GM23248 (cell line): Measurements from ENCODE around the gene WDR13. TPM values are rescaled to one million over a fixed set of nuclear protein-coding genes. Genes with fewer than 3 reads are reported as not detected.

Source experiments
- polyA plus RNA-seq: library from polyadenylated mRNA; unstranded; fragments of >200 nt; fragmentation: Nextera tagmentation; extraction: Ambion mirVana; gene quantifications from 2 replicates; pipeline ENCODE4 v1.2.1, GENCODE V29; 2016
- small RNA-seq: library from RNA; depleted of rRNA; stranded (forward); fragments of <200 nt; gene quantifications from one replicate; pipeline ENCODE3, GENCODE V24; 2014; ENCODE audit warnings: low read depth, low replicate concordance
- total RNA-seq: library from RNA; depleted of rRNA; stranded (reverse); fragments of >200 nt; shearing (Covaris generic); gene quantifications from 2 replicates; pipeline ENCODE4 v1.2.3, GENCODE V29; 2014; rRNA removed

Gene WDR13
- total and polyA plus RNA-seq, 2 experiments from 2014 or later = 89.7 to 120 TPM

Small RNAs within 50 kb of the gene (small RNA-seq; reads per million reads assigned to genes)
- not detected for gene MRPL32P1

Other genes starting within 250 kb of the WDR13 start
- gene SSX3, start 240.8 kb upstream of the WDR13 start, total RNA-seq = not detected in 2 replicates
- gene SSX3, start 240.8 kb upstream of the WDR13 start, polyA plus RNA-seq = not detected in 2 replicates
- not detected in 2 replicates for gene SSX4, start 214.0 kb upstream of the WDR13 start, total RNA-seq
- gene SSX4, start 214.0 kb upstream of the WDR13 start, polyA plus RNA-seq = not detected in 2 replicates
- gene SSX4B, start 185.5 kb upstream of the WDR13 start, total RNA-seq = not detected in 2 replicates
- gene SSX4B, start 185.5 kb upstream of the WDR13 start, polyA plus RNA-seq = not detected in 2 replicates
- 34.5 and 35.3 TPM in 2 replicates for gene SLC38A5, start 127.2 kb upstream of the WDR13 start, total RNA-seq
- 31.5 and 32.4 TPM in 2 replicates for gene SLC38A5, start 127.2 kb upstream of the WDR13 start, polyA plus RNA-seq
- 95.2 and 152 TPM in 2 replicates for gene FTSJ1, start 121.3 kb upstream of the WDR13 start, total RNA-seq
- gene FTSJ1, start 121.3 kb upstream of the WDR13 start, polyA plus RNA-seq = 64.9 and 70.6 TPM in 2 replicates
- gene PORCN, start 88.5 kb upstream of the WDR13 start, total RNA-seq = 15.4 and 32.2 TPM in 2 replicates
- gene PORCN, start 88.5 kb upstream of the WDR13 start, polyA plus RNA-seq = 20.3 and 22.9 TPM in 2 replicates
- gene EBP, start 75.7 kb upstream of the WDR13 start, total RNA-seq = 17.0 and 21.1 TPM in 2 replicates
- 45.0 and 48.3 TPM in 2 replicates for gene EBP, start 75.7 kb upstream of the WDR13 start, polyA plus RNA-seq
- 7.9 and 8.2 TPM in 2 replicates for gene TBC1D25, start 57.8 kb upstream of the WDR13 start, total RNA-seq
- gene TBC1D25, start 57.8 kb upstream of the WDR13 start, polyA plus RNA-seq = 8.5 and 8.6 TPM in 2 replicates
- gene RBM3, start 23.0 kb upstream of the WDR13 start, total RNA-seq = 188 and 210 TPM in 2 replicates
- 143 and 150 TPM in 2 replicates for gene RBM3, start 23.0 kb upstream of the WDR13 start, polyA plus RNA-seq
- not detected in 2 replicates for gene WAS, start 86.3 kb downstream of the WDR13 start, total RNA-seq
- gene WAS, start 86.3 kb downstream of the WDR13 start, polyA plus RNA-seq = not detected in 2 replicates
- gene SUV39H1, start 99.2 kb downstream of the WDR13 start, total RNA-seq = 6.8 and 8.1 TPM in 2 replicates
- gene SUV39H1, start 99.2 kb downstream of the WDR13 start, polyA plus RNA-seq = 6.0 TPM in 2 replicates
- gene GLOD5, start 164.3 kb downstream of the WDR13 start, total RNA-seq = not detected in 2 replicates
- gene GLOD5, start 164.3 kb downstream of the WDR13 start, polyA plus RNA-seq = not detected in 2 replicates
- not detected in 2 replicates for gene GATA1, start 189.1 kb downstream of the WDR13 start, total RNA-seq
- not detected in 2 replicates for gene GATA1, start 189.1 kb downstream of the WDR13 start, polyA plus RNA-seq
- 32.4 and 36.6 TPM in 2 replicates for gene HDAC6, start 204.6 kb downstream of the WDR13 start, total RNA-seq
- gene HDAC6, start 204.6 kb downstream of the WDR13 start, polyA plus RNA-seq = 18.6 and 20.3 TPM in 2 replicates
- not detected in 2 replicates for gene ERAS, start 229.0 kb downstream of the WDR13 start, total RNA-seq
- not detected in 2 replicates for gene ERAS, start 229.0 kb downstream of the WDR13 start, polyA plus RNA-seq
- gene PCSK1N, start 238.1 kb downstream of the WDR13 start, total RNA-seq = 0.89 and 3.1 TPM in 2 replicates
- 1.4 and 2.1 TPM in 2 replicates for gene PCSK1N, start 238.1 kb downstream of the WDR13 start, polyA plus RNA-seq